ENCODE results near the gene SNRNP27. TPM values are rescaled to one million over a fixed set of nuclear protein-coding genes. Genes with fewer than 3 reads are reported as not detected.
"Not testable (repeated sequence)": the region's sequence is repeated elsewhere in the genome, so short reads cannot be mapped to it uniquely, and the experiment has no call there.

SNRNP27 gene, protein sequence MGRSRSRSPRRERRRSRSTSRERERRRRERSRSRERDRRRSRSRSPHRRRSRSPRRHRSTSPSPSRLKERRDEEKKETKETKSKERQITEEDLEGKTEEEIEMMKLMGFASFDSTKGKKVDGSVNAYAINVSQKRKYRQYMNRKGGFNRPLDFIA
- total RNA-seq: 10 to 100 TPM; 44.1 to 60.2 TPM
- long read RNA-seq, transcript SNRNP27-201 (6 exons, 1,802 nt): major isoform, 22 of 25 reads
- long read RNA-seq, partial matches to known transcripts: 3 of 25 reads
- long read RNA-seq, other reads (novel, unspliced or antisense): 0 of 25 reads

GRCh38 chr2:69893684-69894551, at the start of gene SNRNP27:
SNRNP27 (plus strand) TSS chr2:69893956; CDS start chr2:69893985, 29 bp downstream.
- intact Hi-C loops (cut with DNase I): no loop called here
- peak; percentile 88 to 93 for ATAC-seq
- peak; percentile 80 for DNase-seq

DNA sequence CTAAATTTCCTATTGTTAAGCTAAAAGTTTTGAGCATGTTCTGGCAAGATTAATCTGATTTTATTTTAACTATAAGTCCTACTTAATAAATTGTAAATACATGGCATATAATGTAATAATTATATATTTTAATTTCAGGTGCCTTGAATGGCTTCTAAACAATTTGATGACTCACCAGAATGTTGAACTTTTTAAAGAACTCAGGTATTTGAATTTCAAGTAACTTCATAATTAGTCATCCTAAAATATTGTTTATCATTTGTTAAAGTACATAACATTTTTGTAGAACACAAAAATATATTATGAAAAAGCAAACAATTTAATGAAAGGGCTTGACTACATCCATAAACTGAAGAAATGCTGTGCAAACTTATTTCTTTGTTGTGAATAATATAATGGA, 49.8 kb upstream of the SNRNP27 start:
- DNase-seq (no peak), ATAC-seq (no peak)
- intact Hi-C loops (cut with DNase I): no loop called here

GRCh38 chr2:69844560-69844959, 49.2 kb upstream of the SNRNP27 start:
- intact Hi-C loops (cut with DNase I): no loop called here
- ATAC-seq: no peak

DNA sequence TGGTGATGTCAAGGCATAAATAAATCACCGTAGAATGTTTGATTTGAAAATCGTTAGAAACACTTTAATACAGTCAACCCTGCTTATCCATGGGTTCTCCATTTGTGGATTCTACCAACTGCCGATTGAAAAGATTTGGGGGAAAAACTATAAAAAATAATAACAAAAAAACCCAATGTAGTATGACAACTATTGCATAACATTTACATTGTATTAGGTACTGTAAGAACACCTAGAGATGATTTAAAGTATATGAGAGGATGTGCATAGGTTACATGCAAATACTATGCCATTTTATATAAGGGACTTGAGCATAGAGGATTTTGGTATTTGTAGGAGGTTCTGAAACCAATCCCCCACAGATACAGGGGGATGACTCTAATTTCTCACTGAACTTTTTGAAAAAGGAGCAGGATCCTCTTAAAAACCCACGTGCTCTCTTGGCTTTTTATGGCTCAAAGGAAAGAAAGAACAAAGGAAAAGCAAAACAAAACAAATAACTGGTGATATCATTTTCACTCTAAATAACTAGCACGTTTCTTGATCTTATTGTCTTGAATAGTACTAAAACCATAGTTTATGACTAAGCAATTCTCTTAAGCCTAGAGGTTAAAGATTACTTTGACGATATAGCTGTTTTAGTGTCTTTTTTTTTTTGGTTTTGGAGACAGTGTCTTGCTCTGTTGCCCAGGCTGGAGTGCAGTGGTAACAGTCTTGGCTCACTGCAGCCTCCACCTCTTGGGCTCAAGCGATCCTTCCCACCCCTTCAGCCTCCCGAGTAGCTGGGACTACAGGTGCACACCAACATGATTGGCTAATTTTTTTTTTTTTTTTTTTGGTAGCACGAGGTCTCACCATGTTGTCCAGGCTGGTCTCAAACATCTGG, 47.3 kb upstream of the SNRNP27 start:
- no peak for DNase-seq
- ATAC-seq: no peak
- intact Hi-C loops (cut with DNase I): no loop called here

More at GRCh38 chr2:69844560-69844959, 49.2 kb upstream of the SNRNP27 start:
- DNase-seq: no peak

DNA sequence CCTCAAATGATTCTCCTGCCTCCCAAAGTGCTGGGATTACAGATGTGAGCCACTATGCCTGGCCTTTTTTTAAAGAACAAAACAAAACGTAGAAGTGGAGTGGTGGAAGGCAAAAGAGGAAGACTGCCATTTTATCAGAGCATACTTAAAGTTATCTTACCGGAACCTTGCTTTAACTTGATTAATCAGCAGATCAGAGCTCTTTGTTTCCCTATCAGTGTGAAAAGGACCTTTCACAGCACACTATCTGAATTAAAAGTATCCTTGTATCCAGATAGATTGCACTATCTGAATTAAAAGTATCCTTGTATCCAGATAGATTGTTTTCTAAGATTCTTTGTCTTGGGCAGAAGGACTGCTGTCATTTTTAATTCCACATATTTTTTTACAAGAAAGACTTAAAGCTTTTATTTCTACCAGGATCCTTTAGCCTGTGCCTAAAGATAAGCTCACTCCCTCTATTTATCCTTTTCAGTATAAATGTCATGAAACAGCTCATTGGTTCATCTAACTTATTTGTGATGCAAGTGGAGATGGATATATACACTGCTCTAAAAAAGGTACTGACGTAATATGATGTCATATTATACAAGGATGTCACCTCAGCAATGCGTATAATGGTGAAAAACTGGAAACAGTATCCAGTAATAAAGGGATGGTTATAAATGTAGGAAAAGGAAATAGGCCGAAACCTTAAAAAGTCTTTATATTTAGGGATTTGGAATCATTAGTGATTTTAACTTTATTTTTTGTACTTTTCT, 46.5 kb upstream of the SNRNP27 start:
- intact Hi-C loops (cut with DNase I): no loop called here
- DNase-seq: no peak
- no peak for ATAC-seq

GRCh38 chr2:69848186-69848790, 45.5 kb upstream of the SNRNP27 start:
- intact Hi-C loops (cut with DNase I): no loop called here
- ATAC-seq (no peak), DNase-seq (no peak)

DNA sequence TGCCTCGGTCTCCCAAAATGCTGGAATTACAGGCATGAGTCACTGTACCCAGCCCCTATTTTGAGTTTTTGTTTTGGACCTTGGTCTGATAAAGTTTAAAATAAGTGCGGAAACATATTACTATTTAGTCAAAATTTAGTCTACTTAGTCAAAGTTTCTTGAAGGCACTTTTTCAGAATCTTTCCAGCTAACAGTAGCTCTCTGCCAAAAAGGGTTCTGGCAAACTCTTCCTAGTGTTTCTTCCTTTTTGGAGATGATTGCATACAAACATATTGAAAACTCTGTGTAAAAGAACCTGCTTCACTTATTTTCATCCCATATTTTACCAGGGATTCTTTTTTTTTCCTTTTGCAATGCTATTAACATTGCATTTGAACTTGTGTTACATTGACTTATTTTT, 35.5 kb upstream of the SNRNP27 start:
- intact Hi-C loops (cut with DNase I): no loop called here
- DNase-seq (no peak), ATAC-seq (no peak)

GRCh38 chr2:69863298-69863697, 30.5 kb upstream of the SNRNP27 start:
- intact Hi-C loops (cut with DNase I): no loop called here
- no peak for ATAC-seq

DNA sequence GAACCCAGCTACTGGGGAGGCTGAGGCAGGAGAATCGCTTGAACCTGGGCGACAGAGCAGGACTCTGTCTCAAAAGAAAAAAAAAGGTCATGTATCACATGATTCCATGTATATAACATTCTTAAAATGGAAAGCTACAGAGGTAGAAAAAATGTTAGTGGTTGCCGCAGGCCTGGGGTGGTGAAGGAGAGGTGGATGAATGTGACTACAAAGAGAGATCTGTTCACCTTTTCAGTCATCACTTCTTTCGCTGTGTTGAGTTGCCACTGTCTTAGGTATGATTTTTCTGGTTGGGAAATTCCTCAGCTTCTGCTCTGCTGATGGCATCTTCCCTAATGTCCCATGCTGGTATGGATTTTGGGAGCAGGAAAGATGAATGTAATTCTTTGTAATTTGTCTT, 5.3 kb upstream of the SNRNP27 start:
- no peak for ATAC-seq
- intact Hi-C loops (cut with DNase I): no loop called here
- DNase-seq: no peak

More at GRCh38 chr2:69863298-69863697, 30.5 kb upstream of the SNRNP27 start:
- DNase-seq: no peak

DNA sequence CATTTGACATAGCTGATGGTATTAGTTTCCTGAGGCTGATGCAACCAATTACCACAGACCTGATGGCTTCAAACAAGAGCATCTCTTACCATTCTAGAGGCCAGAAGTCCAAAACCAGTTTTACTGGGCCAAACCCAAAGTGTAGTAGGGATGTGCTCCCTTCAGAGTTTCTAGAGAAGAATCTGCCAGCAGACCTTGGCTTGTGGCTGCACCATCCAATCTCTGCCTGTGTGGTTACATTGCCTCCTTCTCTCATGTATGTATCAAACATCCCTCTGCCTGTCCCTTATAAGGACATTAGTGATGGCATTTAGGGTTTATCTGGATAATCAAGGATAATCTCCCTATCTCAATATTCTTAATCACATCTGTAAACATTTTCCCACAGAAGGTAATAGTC, 4.5 kb upstream of the SNRNP27 start:
- intact Hi-C loops (cut with DNase I): no loop called here
- ATAC-seq: no peak

DNA sequence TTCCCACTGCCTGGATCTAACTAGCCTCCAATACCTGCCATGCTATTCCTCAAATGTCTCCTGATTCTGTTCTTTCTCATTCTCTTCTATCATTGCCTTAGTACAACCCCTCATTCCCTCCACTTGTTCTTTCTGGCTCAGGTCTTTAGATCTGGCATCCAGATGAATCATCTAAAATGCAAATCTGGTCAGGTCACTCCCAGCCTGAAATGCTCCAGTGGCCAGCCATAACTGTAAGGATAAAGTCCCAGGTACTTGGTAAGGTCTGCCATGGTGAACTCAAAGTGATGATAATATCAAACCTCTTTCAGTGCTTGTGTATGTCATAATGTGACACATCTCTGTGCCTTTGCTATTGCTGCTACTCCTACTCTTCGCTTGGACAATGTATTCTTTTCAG, 2.9 kb upstream of the SNRNP27 start:
- intact Hi-C loops (cut with DNase I): no loop called here
- ATAC-seq (no peak), DNase-seq (no peak)

More for the DNA sequence above, 4.5 kb upstream of the SNRNP27 start:
- DNase-seq: no peak

DNA sequence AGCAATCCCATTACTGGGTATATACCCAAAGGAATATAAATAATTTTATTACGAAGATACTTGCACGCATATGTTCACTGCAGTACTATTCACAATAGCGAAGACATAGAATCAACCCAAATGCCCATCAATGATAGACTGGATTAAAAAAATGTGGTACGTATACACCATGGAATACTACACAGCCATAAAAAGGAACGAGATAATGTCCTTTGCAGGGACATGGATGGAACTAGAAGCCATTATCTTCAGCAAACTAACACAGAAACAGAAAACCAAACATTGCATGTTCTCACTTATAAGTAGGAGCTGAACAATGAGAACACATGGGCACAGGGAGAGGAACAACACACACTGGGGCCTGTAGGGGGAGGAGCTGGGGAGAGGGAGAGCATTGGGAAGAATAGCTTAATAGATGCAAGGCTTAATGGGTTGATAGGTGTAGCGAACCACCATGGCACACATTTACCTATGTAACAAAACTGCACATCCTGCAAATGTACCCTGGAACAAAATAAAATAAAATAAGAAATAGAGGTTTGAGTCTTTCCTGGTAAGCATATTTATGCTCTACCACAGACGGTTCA, 825 bp upstream of the SNRNP27 start:
- intact Hi-C loops (cut with DNase I); DNase-seq; ATAC-seq: not testable (repeated sequence)

DNA sequence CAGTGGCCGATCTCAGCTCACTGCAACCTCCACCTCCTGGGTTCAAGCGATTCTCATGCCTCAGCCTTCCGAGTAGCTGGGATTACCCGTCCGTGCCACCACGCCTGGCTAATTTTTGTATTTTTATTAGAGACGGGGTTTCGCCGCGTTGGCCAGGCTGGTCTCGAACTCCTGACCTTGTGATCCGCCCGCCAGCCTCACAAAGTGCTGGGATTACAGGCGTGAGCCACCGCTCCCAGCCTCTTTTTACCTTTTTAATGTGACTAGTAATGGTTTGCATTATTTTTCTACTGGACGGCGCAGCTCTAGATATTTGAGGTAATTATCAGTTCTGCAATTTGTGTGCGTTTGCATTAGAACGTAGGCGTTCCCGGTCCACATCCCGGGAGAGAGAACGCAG, 981 bp downstream of the SNRNP27 start:
- intact Hi-C loops (cut with DNase I); DNase-seq: not testable (repeated sequence)
- peak; percentile 6 to 12 for ATAC-seq

- intact Hi-C loops (cut with DNase I): no loop called here
- peak; percentile 34 for DNase-seq
Observed at GRCh38 chr2:69902213-69902922, 8.6 kb downstream of the SNRNP27 start.

GRCh38 chr2:69907216-69907615, 13.5 kb downstream of the SNRNP27 start:
- DNase-seq (no peak), ATAC-seq (no peak)
- intact Hi-C loops (cut with DNase I): no loop called here

More at GRCh38 chr2:69902213-69902922, 8.6 kb downstream of the SNRNP27 start:
- ATAC-seq: peak in 1 of 2 donors; percentile 11

- ATAC-seq (no peak), DNase-seq (no peak)
- intact Hi-C loops (cut with DNase I): loop anchor here (5.0 kb wide), 3 partner anchors 160 to 390 kb away; partner anchors contain the start of gene FAM136A (in 1 of the 2)
Observed at GRCh38 chr2:69911985-69912563, 18.3 kb downstream of the SNRNP27 start.
